CD4-positive, alpha-beta T cell treated with Interleukin-2 at 100 ng/mL for 4 hours (primary cell): Measurements from ENCODE around the gene KIAA1958.

ENCODE experiments used
- DNase-seq: peaks from one replicate; pipeline ENCODE4 v3.0.0-alpha.2; 2020; ENCODE audit warnings: low spot score

Gene KIAA1958

GRCh38 chr9:112531666-112532282 is 45.1 kb downstream of the KIAA1958 start:
- DNase-seq: no peak

DNA sequence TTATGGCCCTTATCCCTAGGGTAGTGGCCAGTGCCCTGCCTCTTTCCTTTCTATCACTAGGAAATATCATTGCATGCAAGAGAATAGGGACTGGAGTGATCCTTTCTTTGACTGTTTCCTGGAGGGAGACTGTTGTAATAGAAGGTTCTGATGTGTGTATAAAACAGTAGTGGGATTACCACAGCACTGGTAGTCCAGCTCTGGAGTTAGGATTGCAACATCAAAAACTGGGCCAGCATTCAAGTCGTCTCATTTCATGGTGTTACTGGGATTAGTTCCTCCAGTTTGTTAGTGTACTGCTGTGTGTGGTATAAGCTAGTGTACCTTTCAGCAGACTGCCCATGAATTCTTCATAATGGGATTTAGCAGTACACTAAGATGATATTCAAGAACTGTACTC is 45.8 kb downstream of the KIAA1958 start:
- DNase-seq: no peak

GRCh38 chr9:112533660-112534059 is 47.0 kb downstream of the KIAA1958 start:
- DNase-seq: no peak

DNA sequence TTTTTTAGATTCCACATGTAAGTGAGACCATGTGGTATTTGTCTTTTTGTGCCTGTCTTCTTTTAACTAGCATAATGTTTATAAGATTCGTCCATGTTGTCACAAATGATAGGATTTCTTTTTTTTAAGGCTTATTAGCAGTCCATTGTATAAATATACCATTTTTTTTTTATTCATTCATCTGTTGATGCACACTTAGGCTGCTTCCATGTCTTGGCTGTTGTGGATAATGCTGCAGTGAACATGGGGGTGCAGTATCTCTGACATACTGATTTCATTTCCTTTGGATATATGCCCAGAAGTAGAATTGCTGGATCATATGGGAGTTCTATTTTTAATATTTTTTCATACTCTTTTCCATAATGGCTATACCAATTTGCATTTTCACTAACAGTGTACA is 48.7 kb downstream of the KIAA1958 start:
- no peak for DNase-seq

GRCh38 chr9:112535811-112536210 is 49.2 kb downstream of the KIAA1958 start:
- no peak for DNase-seq

DNA sequence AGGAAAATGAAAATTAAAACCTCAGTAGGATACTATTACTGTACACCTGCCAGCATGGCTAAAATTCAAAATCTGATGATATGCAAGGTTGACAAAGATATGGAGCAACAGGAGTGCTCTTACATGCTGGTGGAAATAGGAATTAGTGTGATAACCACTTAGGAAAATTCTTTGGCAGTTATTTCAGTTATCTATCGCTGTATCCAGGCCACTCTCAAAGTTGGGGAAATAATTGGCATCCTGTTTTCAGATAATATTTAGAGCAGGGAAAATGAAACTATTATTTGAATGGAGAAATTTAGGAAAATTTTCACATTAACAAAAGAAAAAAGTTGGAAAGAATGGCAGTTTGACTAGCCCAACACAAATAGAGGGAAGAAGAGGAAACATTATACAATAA is 50.9 kb downstream of the KIAA1958 start:
- DNase-seq: no peak

GRCh38 chr9:112540800-112541199 is 54.2 kb downstream of the KIAA1958 start:
- no peak for DNase-seq

GRCh38 chr9:112541685-112542084 is 55.1 kb downstream of the KIAA1958 start:
- DNase-seq: no peak

- DNase-seq: no peak
Observed at GRCh38 chr9:112542593-112543292, 56.1 kb downstream of the KIAA1958 start.

- DNase-seq: no peak
Observed at GRCh38 chr9:112544477-112544876, 57.9 kb downstream of the KIAA1958 start.

GRCh38 chr9:112545237-112545636 is 58.6 kb downstream of the KIAA1958 start:
- no peak for DNase-seq

DNA sequence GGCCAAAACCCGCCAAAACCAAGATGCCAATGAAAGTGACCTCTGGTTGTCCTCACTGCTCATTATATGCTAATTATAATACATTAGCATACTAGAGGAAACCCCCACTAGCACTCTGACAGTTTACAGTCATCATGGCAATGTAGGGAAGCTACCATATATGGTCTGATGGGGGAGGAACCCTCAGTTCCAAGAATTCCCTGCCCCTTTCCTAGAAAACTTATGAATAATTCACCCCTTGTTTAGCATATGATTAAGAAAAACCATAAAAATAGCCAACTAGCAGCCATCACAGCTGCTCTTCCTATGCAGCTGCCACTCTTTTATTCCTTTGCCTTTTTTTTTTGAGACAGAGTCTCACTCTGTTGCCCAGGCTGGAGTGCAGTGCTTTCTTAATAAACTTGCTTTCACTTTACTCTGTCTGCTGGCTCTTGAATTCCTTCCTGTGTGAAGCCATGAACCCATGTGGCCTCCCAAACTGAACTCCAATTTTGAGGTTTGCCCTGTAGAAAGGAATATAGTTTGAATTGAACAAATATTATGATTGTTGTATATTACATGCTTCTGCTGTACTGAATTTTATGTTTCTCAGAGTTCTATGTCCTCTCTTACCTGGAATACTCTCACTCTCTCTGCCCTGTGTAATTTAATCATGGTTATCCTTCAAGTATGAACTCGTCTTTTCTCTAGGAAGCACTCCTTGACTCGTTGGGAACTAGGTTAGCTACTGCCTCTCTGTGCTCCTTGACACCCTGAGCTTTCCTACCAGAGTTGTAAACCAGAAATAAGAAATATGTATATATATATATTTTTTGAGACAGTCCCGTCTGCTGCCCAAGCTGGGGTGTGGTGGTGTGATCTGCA is 59.8 kb downstream of the KIAA1958 start:
- peak; percentile 14 for DNase-seq

DNA sequence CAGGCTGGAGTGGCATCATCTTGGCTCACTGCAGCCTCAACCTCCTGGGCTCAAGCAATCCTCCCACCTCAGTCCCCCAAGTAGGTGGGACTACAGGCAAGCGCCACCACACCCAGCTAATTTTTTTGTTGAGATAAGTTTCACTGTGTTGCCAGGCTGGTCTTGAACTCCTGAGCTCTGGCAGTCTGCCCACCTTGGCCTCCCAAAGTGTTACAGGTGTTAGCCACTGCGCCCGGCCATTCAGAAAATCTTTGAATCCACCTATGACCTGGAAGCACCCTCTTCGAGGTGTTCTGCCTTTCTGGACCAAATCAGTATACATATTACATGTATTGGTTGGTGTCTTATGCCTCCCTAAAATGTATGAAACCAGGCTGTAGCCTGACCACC is 61.4 kb downstream of the KIAA1958 start:
- DNase-seq: no peak

DNA sequence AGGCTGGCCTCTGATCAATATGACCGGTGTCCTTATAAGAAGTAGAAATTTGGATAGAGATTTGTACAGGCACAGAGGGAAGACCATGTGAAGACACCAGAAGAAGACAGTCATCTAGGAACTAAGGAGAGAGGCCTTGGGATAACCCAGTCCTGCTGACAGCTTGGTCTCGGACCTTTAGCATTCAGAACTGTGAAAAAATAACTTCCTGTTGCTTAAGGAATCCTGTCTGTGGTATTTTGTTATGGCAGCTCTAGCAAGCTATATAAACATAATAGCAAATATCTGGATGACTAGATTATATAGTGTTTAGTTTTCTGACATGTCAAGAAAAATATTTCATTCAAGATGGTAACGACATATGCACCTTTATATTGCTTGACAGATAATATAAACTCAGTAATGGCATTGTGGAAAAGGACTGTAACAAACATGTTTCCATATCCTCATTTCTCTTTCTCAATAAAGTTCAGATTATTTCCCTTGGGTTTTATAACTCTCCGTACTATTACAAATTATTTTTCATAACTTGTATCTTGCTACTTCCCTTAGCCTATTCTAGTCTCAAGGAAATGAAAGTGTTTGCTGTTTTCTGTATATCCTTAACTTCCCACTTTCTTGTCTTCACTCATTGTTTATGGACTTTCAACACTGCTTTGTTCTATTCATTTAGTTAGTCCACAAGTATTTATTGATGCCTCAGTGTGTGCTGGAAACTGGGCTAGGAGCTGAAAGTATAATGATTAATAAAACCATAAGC is 62.4 kb downstream of the KIAA1958 start:
- no peak for DNase-seq

DNA sequence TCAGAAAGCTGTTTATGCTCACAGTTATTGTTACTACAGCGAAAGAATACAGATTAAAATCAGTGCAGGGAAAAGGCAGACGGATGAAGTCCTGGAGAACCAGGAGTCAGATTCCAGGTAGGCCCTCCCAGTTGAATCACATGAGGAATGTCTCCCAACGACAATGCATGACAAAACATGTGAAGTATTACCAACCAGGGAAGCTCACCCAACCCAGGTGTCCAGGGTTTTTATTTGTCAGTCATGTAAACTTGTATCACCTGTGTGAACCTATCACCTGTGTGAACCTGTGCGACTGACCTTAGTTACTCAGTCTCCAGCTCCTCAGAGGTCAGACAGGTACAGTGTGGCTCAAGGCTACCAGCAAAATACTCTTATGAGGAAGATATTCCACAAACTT is 63.9 kb downstream of the KIAA1958 start:
- no peak for DNase-seq

GRCh38 chr9:112551641-112552040 is 65.0 kb downstream of the KIAA1958 start:
- no peak for DNase-seq

- DNase-seq: no peak
Observed at GRCh38 chr9:112552229-112553056, 65.8 kb downstream of the KIAA1958 start.

DNA sequence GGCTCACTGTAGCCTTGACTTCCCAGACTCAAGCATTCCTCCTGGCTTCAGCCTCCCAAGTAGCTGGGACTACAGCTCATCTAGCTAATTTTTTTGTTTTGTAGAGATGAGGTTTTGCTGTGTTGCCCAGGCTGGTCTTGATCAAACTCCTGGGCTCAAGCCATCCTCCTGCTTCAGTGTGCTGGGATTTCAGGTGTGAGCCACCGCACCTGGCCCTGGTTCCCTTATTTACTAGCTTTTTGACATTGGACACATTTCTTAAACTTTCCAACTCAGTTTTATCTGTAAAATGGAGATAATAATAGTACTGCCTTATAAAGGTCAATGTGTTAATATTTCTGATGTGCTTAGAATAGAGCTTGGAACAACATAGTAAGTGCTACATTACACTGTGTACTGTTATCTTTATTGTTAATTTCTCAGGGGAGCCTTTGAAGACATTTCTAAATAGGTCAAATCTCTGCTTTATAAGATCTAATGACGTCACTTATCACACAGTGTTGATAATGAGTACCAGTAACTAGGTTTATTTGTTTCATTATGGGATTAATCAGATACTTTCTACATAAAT is 66.7 kb downstream of the KIAA1958 start:
- no peak for DNase-seq

GRCh38 chr9:112554516-112554915 is 67.9 kb downstream of the KIAA1958 start:
- no peak for DNase-seq

DNA sequence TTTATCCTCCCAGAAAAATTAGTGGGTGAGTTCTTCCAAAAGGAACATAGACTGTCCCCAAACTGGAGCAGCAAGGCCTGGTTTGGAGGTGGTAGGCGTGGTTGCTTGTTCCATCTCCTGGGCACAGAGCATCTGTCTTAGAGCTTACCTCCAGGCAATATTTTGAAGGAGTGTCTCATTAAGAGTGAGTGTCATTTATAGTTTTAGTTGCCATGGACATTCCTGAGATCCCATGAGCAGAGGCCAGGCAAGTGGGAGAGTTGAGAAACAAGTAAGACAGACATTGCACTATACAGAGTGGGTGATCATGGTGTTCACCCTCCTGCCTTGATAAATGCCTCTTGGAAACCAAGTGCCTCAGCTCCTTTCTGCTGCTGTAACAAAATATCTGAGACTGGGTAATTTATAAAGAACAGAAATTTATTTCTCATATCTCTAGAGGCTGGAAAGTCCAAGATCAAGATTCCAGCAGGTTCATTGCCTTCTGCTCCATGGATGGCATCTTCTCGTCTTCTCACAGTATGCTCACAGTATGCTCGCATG is 68.5 kb downstream of the KIAA1958 start:
- no peak for DNase-seq
